Ishikawa (cell line): ENCODE data around the gene GIT2.

Source experiments
- CEBPB ChIP-seq: IDR thresholded peaks from 2 replicates; pipeline ENCODE4 v1.6.1; 2012
- CREB1 ChIP-seq: IDR thresholded peaks from 2 replicates; pipeline ENCODE4 v1.6.1; 2012; ENCODE audit warnings: low read depth
- EGR1 ChIP-seq: IDR thresholded peaks from 2 replicates; pipeline ENCODE4 v1.6.1; 2012
- EP300 ChIP-seq: IDR thresholded peaks from 2 replicates; pipeline ENCODE4 v1.6.1; 2012; ENCODE audit warnings: borderline replicate concordance
- FOXM1 ChIP-seq: IDR thresholded peaks from 2 replicates; pipeline ENCODE4 v1.6.1; 2012; ENCODE audit warnings: low read depth, borderline replicate concordance
- MAX ChIP-seq: IDR thresholded peaks from 2 replicates; pipeline ENCODE4 v1.6.1; 2012
- NFIC ChIP-seq: IDR thresholded peaks from 2 replicates; pipeline ENCODE4 v1.6.1; 2012
- RAD21 ChIP-seq: IDR thresholded peaks from 2 replicates; pipeline ENCODE4 v1.6.1; 2012; ENCODE audit warnings: low read depth
- REST ChIP-seq: IDR thresholded peaks from 2 replicates; pipeline ENCODE4 v1.6.1; 2012; ENCODE audit warnings: low read depth, mild to moderate bottlenecking
- TAF1 ChIP-seq: IDR thresholded peaks from 2 replicates; pipeline ENCODE4 v1.6.1; 2012; ENCODE audit warnings: low read depth, mild to moderate bottlenecking
- TCF12 ChIP-seq: IDR thresholded peaks from 2 replicates; pipeline ENCODE4 v1.6.1; 2012; ENCODE audit warnings: low read depth
- TEAD4 ChIP-seq: IDR thresholded peaks from 2 replicates; pipeline ENCODE4 v1.6.1; 2012
- USF1 ChIP-seq: IDR thresholded peaks from 2 replicates; pipeline ENCODE4 v1.6.1; 2012
- YY1 ChIP-seq: IDR thresholded peaks from 2 replicates; pipeline ENCODE4 v1.6.1; 2012; ENCODE audit warnings: low read depth
- ZBTB7A ChIP-seq: IDR thresholded peaks from 2 replicates; pipeline ENCODE4 v1.6.1; 2012; ENCODE audit warnings: low read depth

GIT2 gene

GRCh38 chr12:109892165-109892715 is 103.9 kb downstream of the GIT2 start:
- TF ChIP-seq YY1: no peak
- no peak for TF ChIP-seq USF1
- TF ChIP-seq REST: no peak
- TF ChIP-seq TEAD4: no peak
- TF ChIP-seq RAD21: no peak
- TF ChIP-seq EGR1: no peak
- no peak for TF ChIP-seq ZBTB7A

- TF ChIP-seq RAD21: no peak
- no peak for TF ChIP-seq NFIC
- TF ChIP-seq TCF12: no peak
- no peak for TF ChIP-seq YY1
- TF ChIP-seq CREB1: no peak
- TF ChIP-seq FOXM1: no peak
- no peak for TF ChIP-seq TAF1
- TF ChIP-seq REST: no peak
- no peak for TF ChIP-seq ZBTB7A
- no peak for TF ChIP-seq TEAD4
- no peak for TF ChIP-seq EP300
- no peak for TF ChIP-seq CEBPB
- no peak for TF ChIP-seq MAX
Observed at GRCh38 chr12:109890620-109891170, 105.5 kb downstream of the GIT2 start.

GRCh38 chr12:109888179-109889020 is 107.8 kb downstream of the GIT2 start:
- no peak for TF ChIP-seq USF1
- no peak for TF ChIP-seq TCF12
- no peak for TF ChIP-seq ZBTB7A
- TF ChIP-seq NFIC: no peak
- no peak for TF ChIP-seq EGR1
- no peak for TF ChIP-seq TAF1
- no peak for TF ChIP-seq EP300
- no peak for TF ChIP-seq CREB1
- TF ChIP-seq FOXM1: no peak
- no peak for TF ChIP-seq TEAD4

GRCh38 chr12:109885616-109886015 is 110.6 kb downstream of the GIT2 start:
- no peak for TF ChIP-seq EGR1
- no peak for TF ChIP-seq YY1
- no peak for TF ChIP-seq TEAD4
- TF ChIP-seq TAF1: no peak
- no peak for TF ChIP-seq MAX
- no peak for TF ChIP-seq CREB1
- no peak for TF ChIP-seq RAD21
- TF ChIP-seq NFIC: no peak
- no peak for TF ChIP-seq FOXM1
- TF ChIP-seq TCF12: no peak
- TF ChIP-seq CEBPB: no peak
- TF ChIP-seq USF1: no peak
- TF ChIP-seq EP300: no peak
- TF ChIP-seq REST: no peak
- no peak for TF ChIP-seq ZBTB7A
